ENCODE data around the gene CDH15.
"Not testable (repeated sequence)": the region's sequence is repeated elsewhere in the genome, so short reads cannot be mapped to it uniquely, and the experiment has no call there.

The CDH15 gene

GRCh38 chr16:89192186-89192955 is 20.8 kb downstream of the CDH15 start:
- in situ Hi-C loops (cut with HindIII; ENCODE audit: low pct_ligation_motif_present, low pct_unique_long_range_greater_than_20kb, low sequenced_read_pairs): not testable (repeated sequence)
- DNase-seq: peak; percentile 26

- no peak for DNase-seq
- in situ Hi-C loops (cut with HindIII; ENCODE audit: low pct_ligation_motif_present, low pct_unique_long_range_greater_than_20kb, low sequenced_read_pairs): no loop called here
Observed at GRCh38 chr16:89192956-89193575, 21.5 kb downstream of the CDH15 start.

- DNase-seq: no peak
- in situ Hi-C loops (cut with HindIII; ENCODE audit: low pct_ligation_motif_present, low pct_unique_long_range_greater_than_20kb, low sequenced_read_pairs): no loop called here
Observed at GRCh38 chr16:89193576-89194293, 22.2 kb downstream of the CDH15 start.

GRCh38 chr16:89194340-89195311 is 23.1 kb downstream of the CDH15 start:
- in situ Hi-C loops (cut with HindIII; ENCODE audit: low pct_ligation_motif_present, low pct_unique_long_range_greater_than_20kb, low sequenced_read_pairs): no loop called here
- no peak for DNase-seq

GRCh38 chr16:89195521-89196171 is 24.1 kb downstream of the CDH15 start:
- in situ Hi-C loops (cut with HindIII; ENCODE audit: low pct_ligation_motif_present, low pct_unique_long_range_greater_than_20kb, low sequenced_read_pairs): no loop called here
- no peak for DNase-seq

GRCh38 chr16:89197033-89197632 is 25.6 kb downstream of the CDH15 start:
- in situ Hi-C loops (cut with HindIII; ENCODE audit: low pct_ligation_motif_present, low pct_unique_long_range_greater_than_20kb, low sequenced_read_pairs): no loop called here
- DNase-seq: no peak

GRCh38 chr16:89197633-89198416 is 26.3 kb downstream of the CDH15 start:
- in situ Hi-C loops (cut with HindIII; ENCODE audit: low pct_ligation_motif_present, low pct_unique_long_range_greater_than_20kb, low sequenced_read_pairs): no loop called here
- no peak for DNase-seq

- in situ Hi-C loops (cut with HindIII; ENCODE audit: low pct_ligation_motif_present, low pct_unique_long_range_greater_than_20kb, low sequenced_read_pairs): no loop called here
- DNase-seq: no peak
Observed at GRCh38 chr16:89198417-89199240, 27.1 kb downstream of the CDH15 start.

- in situ Hi-C loops (cut with HindIII; ENCODE audit: low pct_ligation_motif_present, low pct_unique_long_range_greater_than_20kb, low sequenced_read_pairs): no loop called here
- no peak for DNase-seq
Observed at GRCh38 chr16:89199241-89200123, 27.9 kb downstream of the CDH15 start.

- in situ Hi-C loops (cut with HindIII; ENCODE audit: low pct_ligation_motif_present, low pct_unique_long_range_greater_than_20kb, low sequenced_read_pairs): no loop called here
- no peak for DNase-seq
Observed at GRCh38 chr16:89200124-89200849, 28.7 kb downstream of the CDH15 start, which contains the start of gene SLC22A31. SLC22A31 (minus strand) TSS chr16:89200537; CDS start chr16:89200501, 36 bp downstream.

GRCh38 chr16:89200850-89201411 is 29.4 kb downstream of the CDH15 start:
- in situ Hi-C loops (cut with HindIII; ENCODE audit: low pct_ligation_motif_present, low pct_unique_long_range_greater_than_20kb, low sequenced_read_pairs): no loop called here
- DNase-seq: no peak

- peak; percentile 32 for DNase-seq
- in situ Hi-C loops (cut with HindIII; ENCODE audit: low pct_ligation_motif_present, low pct_unique_long_range_greater_than_20kb, low sequenced_read_pairs): no loop called here
Observed at GRCh38 chr16:89201439-89202377, 30.2 kb downstream of the CDH15 start.

- in situ Hi-C loops (cut with HindIII; ENCODE audit: low pct_ligation_motif_present, low pct_unique_long_range_greater_than_20kb, low sequenced_read_pairs): no loop called here
- no peak for DNase-seq
Observed at GRCh38 chr16:89202422-89203215, 31.1 kb downstream of the CDH15 start.

Data from ACHN (cell line).